Ascending aorta (tissue), 2 donors: ENCODE measurements around the gene UST. TPM values are rescaled to one million over a fixed set of nuclear protein-coding genes. Genes with fewer than 3 reads are reported as not detected.
A peak's percentile ranks its signal among the peaks of the same experiment; 100 is the strongest.
"Not testable (repeated sequence)": the region's sequence is repeated elsewhere in the genome, so short reads cannot be mapped to it uniquely, and the experiment has no call there.

Experiments used
- DNase-seq, 2 donors: peaks; one replicate each; pipeline ENCODE4 v3.0.0-alpha.2; 2019; ENCODE audit warnings: low spot score in 2 of 2
- H3K27ac ChIP-seq, 2 donors: fragments of 200-600 bp; sonication (generic); one replicate each; pipeline ENCODE4 v1.5.1; 2016 to 2017; ENCODE audit warnings: mild to moderate bottlenecking in 1 of 2
- H3K27me3 ChIP-seq: fragments of 200-600 bp; sonication (generic); one replicate; pipeline ENCODE4 v1.5.1; 2017
- H3K36me3 ChIP-seq, 2 donors: fragments of 200-600 bp; sonication (generic); one replicate each; pipeline ENCODE4 v1.5.1; 2016
- H3K4me1 ChIP-seq, 2 donors: fragments of 200-600 bp; sonication (generic); one replicate each; pipeline ENCODE4 v1.5.1; 2016 to 2017; ENCODE audit warnings: mild to moderate bottlenecking in 1 of 2
- H3K4me3 ChIP-seq, 2 donors: fragments of 200-600 bp; sonication (generic); one replicate each; pipeline ENCODE4 v1.5.1; 2016 to 2017; ENCODE audit warnings: mild to moderate bottlenecking in 1 of 2
- H3K9me3 ChIP-seq, 2 donors: fragments of 200-600 bp; sonication (generic); one replicate each; pipeline ENCODE4 v1.5.1; 2016
- CTCF ChIP-seq, 3 experiments: fragments of 200-600 bp in 2 of 3; fragments of 450-650 bp in 1 of 3; sonication (generic) in 2 of 3; IDR thresholded peaks; one replicate each; pipeline ENCODE4 v1.5.1; 2016 to 2019; ENCODE audit warnings: antibody characterized with exemption in 3 of 3, mild to moderate bottlenecking in 1 of 3, moderate library complexity in 1 of 3
- intact Hi-C: fragments of 100-400 bp; cut with DNase I; formaldehyde crosslinking; loops from one replicate; pipeline ENCODE4 v1.15.1; 2023
- total RNA-seq: library from RNA; depleted of rRNA; stranded (reverse); fragments of >200 nt; gene quantifications from one replicate; pipeline ENCODE4 v1.1.0, GENCODE V29; 2016

Gene UST
- total RNA-seq, 1 donor from 2014 or later = 27.0 TPM

GRCh38 chr6:148779142-148779562, 32.3 kb downstream of the UST start:
- no peak for TF ChIP-seq CTCF (IDR thresholded peaks at IDR 0.05)
- intact Hi-C loops = no loop called here
- DNase-seq = no peak
- no peaks in the 10 kb centered on the region for H3K27me3 ChIP-seq
- no peak overlapping the region for H3K27ac ChIP-seq
- H3K36me3 ChIP-seq = no peaks in the 10 kb centered on the region
- peaks cover 0 to 14% of the 10 kb centered on the region in 2 donors for H3K4me1 ChIP-seq
- no peak overlapping the region for H3K4me3 ChIP-seq
- no peaks in the 10 kb centered on the region for H3K9me3 ChIP-seq

GRCh38 chr6:148780423-148780822, 33.6 kb downstream of the UST start:
- DNase-seq, intact Hi-C loops, H3K9me3 ChIP-seq, H3K27me3 ChIP-seq, H3K36me3 ChIP-seq, H3K27ac ChIP-seq: not testable (repeated sequence)
- H3K4me1 ChIP-seq = peaks cover 0 to 14% of the 10 kb centered on the region in 2 donors
- H3K4me3 ChIP-seq = peak overlapping the region in 1 of 2 donors; percentile 24

GRCh38 chr6:148780918-148781436, 34.1 kb downstream of the UST start:
- intact Hi-C loops = no loop called here
- Histone ChIP-seq H3K4me3 (peak overlapping the region in 1 of 2 donors; percentile 24), H3K36me3 (no peaks in the 10 kb centered on the region), H3K4me1 (peaks cover 0 to 11% of the 10 kb centered on the region in 2 donors), H3K27ac (peak overlapping the region; percentile 28 to 41), H3K27me3 (no peaks in the 10 kb centered on the region), H3K9me3 (no peaks in the 10 kb centered on the region)
- DNase-seq = no peak
- TF ChIP-seq CTCF (IDR thresholded peaks at IDR 0.05) = no peak

- no peaks in the 10 kb centered on the region for H3K4me1 ChIP-seq
- no peak for DNase-seq
- no peak for TF ChIP-seq CTCF (IDR thresholded peaks at IDR 0.05)
- no peaks in the 10 kb centered on the region for H3K9me3 ChIP-seq
- no peaks in the 10 kb centered on the region for H3K36me3 ChIP-seq
- H3K27ac ChIP-seq = no peak overlapping the region
- no peaks in the 10 kb centered on the region for H3K27me3 ChIP-seq
- H3K4me3 ChIP-seq = no peak overlapping the region
- intact Hi-C loops = no loop called here
These were observed 43.1 kb downstream of the UST start for GRCh38 chr6:148789948-148790347.

GRCh38 chr6:148790404-148790803, 43.6 kb downstream of the UST start:
- no peaks in the 10 kb centered on the region for H3K27me3 ChIP-seq
- H3K36me3 ChIP-seq = no peaks in the 10 kb centered on the region
- no peak overlapping the region for H3K27ac ChIP-seq
- TF ChIP-seq CTCF (IDR thresholded peaks at IDR 0.05) = no peak
- no peak for DNase-seq
- H3K4me3 ChIP-seq = no peak overlapping the region
- intact Hi-C loops = no loop called here
- peaks cover 0 to 4% of the 10 kb centered on the region in 2 donors for H3K4me1 ChIP-seq
- H3K9me3 ChIP-seq = no peaks in the 10 kb centered on the region

- Histone ChIP-seq H3K27me3 (no peaks in the 10 kb centered on the region), H3K4me3 (no peak overlapping the region), H3K36me3 (no peaks in the 10 kb centered on the region), H3K4me1 (peaks cover 0 to 4% of the 10 kb centered on the region in 2 donors), H3K27ac (no peak overlapping the region), H3K9me3 (no peaks in the 10 kb centered on the region)
- intact Hi-C loops = no loop called here
- no peak for TF ChIP-seq CTCF (IDR thresholded peaks at IDR 0.05)
- DNase-seq = no peak
These were observed 44.0 kb downstream of the UST start for GRCh38 chr6:148790817-148791216.
